ENCODE data around the gene PLCH2.

- no peak for TF ChIP-seq CTCF (conservative IDR thresholded peaks at IDR 0.05; ENCODE audit: low read length)
- no peak for TF ChIP-seq EZH2phosphoT487 (IDR thresholded peaks at IDR 0.05; ENCODE audit: borderline replicate concordance, low read depth, low read length)
These were observed 20.3 kb upstream of the PLCH2 start for GRCh38 chr1:2455757-2456156.
